Heart right ventricle (tissue), 16 donors: ENCODE results near the gene NPAS3. TPM values are rescaled to one million over a fixed set of nuclear protein-coding genes. Genes with fewer than 3 reads are reported as not detected.

Source experiments
- ATAC-seq, 8 donors: fragments of 200-7000 bp; cut with Tn5 transposase; one replicate each; pipeline ENCODE4 v1.9.1; 2020; ENCODE audit warnings: mild to moderate bottlenecking in 8 of 8, moderate library complexity in 8 of 8, moderate number of reproducible peaks in 1 of 8
- DNase-seq, 2 donors: peaks; one replicate each; pipeline ENCODE4 v3.0.0-alpha.2; 2020
- H3K27ac ChIP-seq, 10 donors: fragments of 200-600 bp; sonication (generic) in 2 of 10; one replicate each; pipeline versions ENCODE4 v1.5.0 to v1.8.0; 2020 to 2022; ENCODE audit warnings: mild to moderate bottlenecking in 3 of 10
- H3K27me3 ChIP-seq, 7 donors: fragments of 200-600 bp; one replicate each; pipeline ENCODE4 v1.8.0; 2021 to 2022; ENCODE audit warnings: mild to moderate bottlenecking in 2 of 7
- H3K36me3 ChIP-seq, 9 donors: fragments of 200-600 bp; sonication (generic) in 1 of 9; one replicate each; pipeline versions ENCODE4 v1.5.0 to v1.8.0; 2020 to 2022; ENCODE audit warnings: mild to moderate bottlenecking in 2 of 9
- H3K4me1 ChIP-seq, 9 donors: fragments of 200-600 bp; sonication (generic) in 1 of 9; one replicate each; pipeline versions ENCODE4 v1.5.0 to v1.8.0; 2020 to 2022; ENCODE audit warnings: mild to moderate bottlenecking in 4 of 9
- H3K4me3 ChIP-seq, 10 donors: fragments of 200-600 bp; sonication (generic) in 2 of 10; one replicate each; pipeline versions ENCODE4 v1.5.0 to v1.8.0; 2020 to 2022; ENCODE audit warnings: mild to moderate bottlenecking in 7 of 10, moderate library complexity in 2 of 10
- H3K9me3 ChIP-seq, 11 donors: fragments of 200-600 bp in 10 of 11; sonication (generic) in 2 of 11; one replicate each; pipeline versions ENCODE4 v1.5.0 to v1.8.0; 2013 to 2022; ENCODE audit warnings: mild to moderate bottlenecking in 2 of 11, control low read depth in 1 of 11, moderate library complexity in 1 of 11
- WGBS, 2 donors: extraction: QIAGEN DNeasy Blood & Tissue Kit; methylation state at CpG; one replicate each; pipeline ENCODE4 v1.1.7; 2013; ENCODE audit warnings: inconsistent platforms in 1 of 2; 5-methylcytosine and 5-hydroxymethylcytosine counted together
- intact Hi-C, 10 donors: fragments of 100-400 bp; cut with DNase I; formaldehyde crosslinking; loops; one replicate each; pipeline versions ENCODE4 v1.11.1 to v1.14.2; 2022
- polyA plus RNA-seq, 2 donors: library from polyadenylated mRNA; stranded (reverse); fragments of 200-250 nt; gene quantifications; one replicate each; pipeline ENCODE4 v1.2.3, GENCODE V29; 2013
- total RNA-seq, 10 donors: library from RNA; stranded (reverse); fragmentation: NEBNext Ultra II Directional in 3 of 10; extraction: Animal tissue kit (Norgen Biotek cat#: 25700) in 3 of 10; gene quantifications; one replicate each; pipeline versions ENCODE4 v1.2.1 to v1.2.4, GENCODE V29; 2021 to 2023
- TF ChIP-seq, protein P1 (sequence below), 9 donors: fragments of 200-600 bp; sonication (generic) in 2 of 9; IDR thresholded peaks; one replicate each; pipeline versions ENCODE4 v1.5.0 to v1.8.0; 2021 to 2022; ENCODE audit warnings: antibody characterized with exemption in 9 of 9, mild to moderate bottlenecking in 5 of 9, moderate library complexity in 1 of 9
- donor health status: Arrhythmogenic right ventricular cardiomyopathy.
- donor health status: ischemic (EF 13 %, LVEDD 7.1; RV severe dilation, severe dysfunction).
- donor health status: healthy with polysubstance abuse.
- donor health status: DM: no; HTN: yes; CAD: no.
- donor health status: DM: no; HTN: no; CAD: no.
- donor health status: ischemic (EF 25% LVEDD 6.9; RV normal size, moderate dysfunction).
- donor health status: ischemic (EF 25% LVEDD 5.7; RV mildly dilated, moderate dysfunction).
- donor health status: healthy.
- donor health status: DM: yes; HTN: yes; CAD: no.
- donor health status: Ischemic cardiomyopathy.
- donor health status: ischemic (EF 35%, LVEDD 5.7; RV mildly dilated, moderate dysfunction).
- donor health status: nonischemic (EF 11% LVEDD 7.7; RV severe dilation, severe dysfunction).
- donor health status: DM: yes; HTN: yes; CAD: no.
- donor health status: PGD.
- donor health status: ischemic (EF 29% LVEDD 5.4; RV normal size, mild dysfunction).
- donor health status: nonischemic (EF 23%, LVEDD 6.1; RV moderate dilation, normal function).

Gene NPAS3
- total and polyA plus RNA-seq, 12 donors, result 0.12 to 2.8 (median 0.99) TPM

DNA sequence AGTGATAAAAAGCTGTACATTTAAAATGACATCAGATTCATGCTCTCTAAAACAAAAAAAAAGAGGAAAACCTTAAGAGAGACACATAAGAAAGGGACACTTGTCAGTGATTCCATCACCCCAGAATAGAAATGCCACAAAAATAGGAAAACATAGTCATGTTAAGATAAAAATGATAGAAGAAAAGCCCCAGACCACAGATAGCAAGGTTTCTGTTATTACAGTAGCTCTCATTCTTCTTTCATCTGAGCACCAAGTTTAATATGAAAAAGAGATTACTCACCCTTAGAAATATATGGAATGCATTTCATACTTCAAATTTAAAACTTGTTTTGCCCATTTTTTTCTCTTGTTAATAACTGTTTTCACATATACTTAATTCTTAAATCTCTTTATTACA lies 795.0 kb downstream of the NPAS3 start:
- Histone ChIP-seq H3K27me3 (no peaks in the 10 kb centered on the region), H3K9me3 (no peaks in the 10 kb centered on the region), H3K36me3 (no peaks in the 10 kb centered on the region), H3K4me1 (no peaks in the 10 kb centered on the region), H3K4me3 (no peak overlapping the region), H3K27ac (no peak overlapping the region)
- TF ChIP-seq, protein P1, sequence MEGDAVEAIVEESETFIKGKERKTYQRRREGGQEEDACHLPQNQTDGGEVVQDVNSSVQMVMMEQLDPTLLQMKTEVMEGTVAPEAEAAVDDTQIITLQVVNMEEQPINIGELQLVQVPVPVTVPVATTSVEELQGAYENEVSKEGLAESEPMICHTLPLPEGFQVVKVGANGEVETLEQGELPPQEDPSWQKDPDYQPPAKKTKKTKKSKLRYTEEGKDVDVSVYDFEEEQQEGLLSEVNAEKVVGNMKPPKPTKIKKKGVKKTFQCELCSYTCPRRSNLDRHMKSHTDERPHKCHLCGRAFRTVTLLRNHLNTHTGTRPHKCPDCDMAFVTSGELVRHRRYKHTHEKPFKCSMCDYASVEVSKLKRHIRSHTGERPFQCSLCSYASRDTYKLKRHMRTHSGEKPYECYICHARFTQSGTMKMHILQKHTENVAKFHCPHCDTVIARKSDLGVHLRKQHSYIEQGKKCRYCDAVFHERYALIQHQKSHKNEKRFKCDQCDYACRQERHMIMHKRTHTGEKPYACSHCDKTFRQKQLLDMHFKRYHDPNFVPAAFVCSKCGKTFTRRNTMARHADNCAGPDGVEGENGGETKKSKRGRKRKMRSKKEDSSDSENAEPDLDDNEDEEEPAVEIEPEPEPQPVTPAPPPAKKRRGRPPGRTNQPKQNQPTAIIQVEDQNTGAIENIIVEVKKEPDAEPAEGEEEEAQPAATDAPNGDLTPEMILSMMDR (IDR thresholded peaks at IDR 0.05), result no peak
- ATAC-seq (no peak), DNase-seq (no peak)
- intact Hi-C loops, result no loop called here

DNA sequence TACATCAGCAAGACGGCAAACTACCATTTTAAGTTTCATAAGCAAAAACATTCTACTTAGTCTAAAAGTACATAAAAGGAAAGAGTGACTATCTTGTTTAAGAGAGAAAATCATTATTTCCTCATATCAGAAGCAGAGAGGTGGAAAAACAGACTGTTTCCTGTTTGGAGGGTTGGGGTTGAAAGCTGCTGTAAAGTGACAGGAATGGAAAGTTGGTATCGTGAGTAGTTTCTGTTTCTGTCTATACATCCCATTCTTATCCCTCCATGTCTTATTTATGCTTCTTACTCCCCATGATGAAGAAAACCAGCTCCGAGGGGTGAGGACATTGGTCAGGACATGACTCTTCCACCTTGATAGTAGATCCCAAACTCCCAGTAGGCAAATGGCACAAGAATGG lies 795.7 kb downstream of the NPAS3 start:
- intact Hi-C loops, result no loop called here
- WGBS, 2 donors, result 73 to 82% methylated on average over 3 of the region's 3 CpGs
- DNase-seq (no peak), ATAC-seq (no peak)
- H3K27me3 ChIP-seq, result no peaks in the 10 kb centered on the region
- no peaks in the 10 kb centered on the region for H3K36me3 ChIP-seq
- H3K4me1 ChIP-seq, result no peaks in the 10 kb centered on the region
- TF ChIP-seq, protein P1 (IDR thresholded peaks at IDR 0.05), result no peak
- no peaks in the 10 kb centered on the region for H3K9me3 ChIP-seq
- no peak overlapping the region for H3K4me3 ChIP-seq
- H3K27ac ChIP-seq, result no peak overlapping the region

DNA sequence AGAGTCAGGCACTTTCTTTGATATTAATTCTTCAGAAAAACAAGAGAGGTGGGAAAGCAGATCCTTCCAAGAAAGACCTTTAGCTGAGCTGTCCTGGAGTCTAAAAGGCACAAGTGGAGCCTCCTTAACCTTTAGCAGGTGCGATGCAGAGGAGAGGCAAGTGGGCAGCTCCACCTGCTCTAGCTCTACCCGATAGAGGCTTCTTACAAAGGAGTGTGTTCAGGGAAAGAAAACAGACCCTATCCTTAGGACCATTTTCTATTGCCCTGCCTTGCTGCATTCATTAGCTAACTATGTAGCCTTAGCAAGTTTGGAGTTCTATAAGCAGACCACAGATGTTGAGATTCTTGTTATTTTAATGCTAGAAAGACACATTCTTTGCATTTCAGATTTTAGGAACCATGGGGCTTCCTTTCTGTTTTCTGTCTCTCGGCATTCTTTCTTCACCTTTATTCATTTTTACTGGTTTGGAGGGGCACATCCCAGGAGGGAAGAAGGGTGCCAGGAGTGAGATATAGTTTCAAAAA lies 797.7 kb downstream of the NPAS3 start:
- intact Hi-C loops, result no loop called here
- Histone ChIP-seq H3K9me3 (no peaks in the 10 kb centered on the region), H3K27me3 (no peaks in the 10 kb centered on the region), H3K4me3 (no peak overlapping the region), H3K36me3 (no peaks in the 10 kb centered on the region), H3K27ac (no peak overlapping the region), H3K4me1 (no peaks in the 10 kb centered on the region)
- WGBS, 2 donors, result 91 to 93% methylated on average over 3 of the region's 3 CpGs
- TF ChIP-seq, protein P1 (IDR thresholded peaks at IDR 0.05), result no peak
- ATAC-seq (no peak), DNase-seq (no peak)

DNA sequence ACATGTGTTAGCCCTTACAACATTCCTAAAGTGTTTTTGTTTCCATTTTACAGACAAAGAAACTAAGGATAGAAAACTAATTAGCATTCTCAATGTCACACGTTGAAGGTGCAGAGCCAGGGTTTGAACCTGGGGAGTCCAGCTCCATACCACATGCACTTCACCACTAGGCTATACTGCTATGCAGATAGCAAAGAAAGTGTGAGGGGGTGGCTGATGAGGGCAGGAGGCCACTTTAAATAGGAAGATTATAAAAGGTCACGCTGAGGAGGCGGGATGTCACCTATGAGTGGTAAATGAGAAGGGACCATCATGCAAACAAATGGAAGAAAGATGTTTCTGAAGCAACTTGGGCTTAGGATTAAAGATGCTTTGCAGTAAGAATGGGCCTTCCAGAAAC lies 798.3 kb downstream of the NPAS3 start:
- intact Hi-C loops, result no loop called here
- H3K27me3 ChIP-seq, result no peaks in the 10 kb centered on the region
- no peaks in the 10 kb centered on the region for H3K4me1 ChIP-seq
- ATAC-seq (no peak), DNase-seq (no peak)
- no peak overlapping the region for H3K4me3 ChIP-seq
- no peaks in the 10 kb centered on the region for H3K9me3 ChIP-seq
- TF ChIP-seq, protein P1 (IDR thresholded peaks at IDR 0.05), result no peak
- no peaks in the 10 kb centered on the region for H3K36me3 ChIP-seq
- H3K27ac ChIP-seq, result no peak overlapping the region
- 90 to 94% methylated on average over 3 of the region's 3 CpGs for WGBS, 2 donors
